ENCODE measurements around the gene C1QTNF2. TPM values are rescaled to one million over a fixed set of nuclear protein-coding genes. Genes with fewer than 3 reads are reported as not detected.

The C1QTNF2 gene
- total RNA-seq, 1 experiment from 2014 or later, result not detected

GRCh38 chr5:160361624-160362228 is 8.7 kb downstream of the C1QTNF2 start:
- DNase-seq, result no peak
- Histone ChIP-seq H3K36me3 (replicated peaks; ENCODE audit: control insufficient read depth, insufficient read depth, low read length) (no peaks in the 10 kb centered on the region), H3K4me3 (ENCODE audit: insufficient read depth, low read depth, low read length) (no peak overlapping the region), H3K27me3 (ENCODE audit: control insufficient read depth, insufficient read depth, low read length) (no peaks in the 10 kb centered on the region)

GRCh38 chr5:160360310-160360709 is 10.1 kb downstream of the C1QTNF2 start:
- Histone ChIP-seq H3K4me3 (ENCODE audit: insufficient read depth, low read depth, low read length) (no peak overlapping the region), H3K36me3 (replicated peaks; ENCODE audit: control insufficient read depth, insufficient read depth, low read length) (no peaks in the 10 kb centered on the region), H3K27me3 (ENCODE audit: control insufficient read depth, insufficient read depth, low read length) (no peaks in the 10 kb centered on the region)
- peak; percentile 70 for DNase-seq

GRCh38 chr5:160359816-160360215 is 10.6 kb downstream of the C1QTNF2 start:
- no peaks in the 10 kb centered on the region for H3K36me3 ChIP-seq (replicated peaks; ENCODE audit: control insufficient read depth, insufficient read depth, low read length)
- DNase-seq, result peak; percentile 55

GRCh38 chr5:160359242-160359641 is 11.2 kb downstream of the C1QTNF2 start:
- DNase-seq, result no peak

More at GRCh38 chr5:160359816-160360215, 10.6 kb downstream of the C1QTNF2 start:
- Histone ChIP-seq H3K27me3 (ENCODE audit: control insufficient read depth, insufficient read depth, low read length) (no peaks in the 10 kb centered on the region), H3K4me3 (ENCODE audit: insufficient read depth, low read depth, low read length) (no peak overlapping the region)

GRCh38 chr5:160357861-160358411 is 12.5 kb downstream of the C1QTNF2 start:
- H3K4me3 ChIP-seq (ENCODE audit: insufficient read depth, low read depth, low read length), result no peak overlapping the region
- no peaks in the 10 kb centered on the region for H3K27me3 ChIP-seq (ENCODE audit: control insufficient read depth, insufficient read depth, low read length)
- DNase-seq, result peak; percentile 21
- H3K36me3 ChIP-seq (replicated peaks; ENCODE audit: control insufficient read depth, insufficient read depth, low read length), result no peaks in the 10 kb centered on the region

More at GRCh38 chr5:160359242-160359641, 11.2 kb downstream of the C1QTNF2 start:
- no peaks in the 10 kb centered on the region for H3K27me3 ChIP-seq (ENCODE audit: control insufficient read depth, insufficient read depth, low read length)
- no peaks in the 10 kb centered on the region for H3K36me3 ChIP-seq (replicated peaks; ENCODE audit: control insufficient read depth, insufficient read depth, low read length)
- H3K4me3 ChIP-seq (ENCODE audit: insufficient read depth, low read depth, low read length), result no peak overlapping the region

GRCh38 chr5:160357394-160357793 is 13.0 kb downstream of the C1QTNF2 start:
- no peaks in the 10 kb centered on the region for H3K36me3 ChIP-seq (replicated peaks; ENCODE audit: control insufficient read depth, insufficient read depth, low read length)
- no peak for DNase-seq
- no peak overlapping the region for H3K4me3 ChIP-seq (ENCODE audit: insufficient read depth, low read depth, low read length)
- no peaks in the 10 kb centered on the region for H3K27me3 ChIP-seq (ENCODE audit: control insufficient read depth, insufficient read depth, low read length)

- Histone ChIP-seq H3K4me3 (ENCODE audit: insufficient read depth, low read depth, low read length) (no peak overlapping the region), H3K27me3 (ENCODE audit: control insufficient read depth, insufficient read depth, low read length) (no peaks in the 10 kb centered on the region), H3K36me3 (replicated peaks; ENCODE audit: control insufficient read depth, insufficient read depth, low read length) (no peaks in the 10 kb centered on the region)
- peak; percentile 57 for DNase-seq
Observed at GRCh38 chr5:160356550-160357347, 13.7 kb downstream of the C1QTNF2 start.

- no peaks in the 10 kb centered on the region for H3K27me3 ChIP-seq (ENCODE audit: control insufficient read depth, insufficient read depth, low read length)
- DNase-seq, result no peak
- H3K36me3 ChIP-seq (replicated peaks; ENCODE audit: control insufficient read depth, insufficient read depth, low read length), result no peaks in the 10 kb centered on the region
- no peak overlapping the region for H3K4me3 ChIP-seq (ENCODE audit: insufficient read depth, low read depth, low read length)
Observed at GRCh38 chr5:160354666-160355065, 15.8 kb downstream of the C1QTNF2 start.

- peak; percentile 86 for DNase-seq
- H3K36me3 ChIP-seq (replicated peaks; ENCODE audit: control insufficient read depth, insufficient read depth, low read length), result no peaks in the 10 kb centered on the region
Observed at GRCh38 chr5:160353379-160353778, 17.0 kb downstream of the C1QTNF2 start.

GRCh38 chr5:160352308-160352707 is 18.1 kb downstream of the C1QTNF2 start:
- no peak overlapping the region for H3K4me3 ChIP-seq (ENCODE audit: insufficient read depth, low read depth, low read length)
- H3K36me3 ChIP-seq (replicated peaks; ENCODE audit: control insufficient read depth, insufficient read depth, low read length), result no peaks in the 10 kb centered on the region
- H3K27me3 ChIP-seq (ENCODE audit: control insufficient read depth, insufficient read depth, low read length), result no peaks in the 10 kb centered on the region
- DNase-seq, result no peak

More at GRCh38 chr5:160353379-160353778, 17.0 kb downstream of the C1QTNF2 start:
- no peaks in the 10 kb centered on the region for H3K27me3 ChIP-seq (ENCODE audit: control insufficient read depth, insufficient read depth, low read length)
- H3K4me3 ChIP-seq (ENCODE audit: insufficient read depth, low read depth, low read length), result no peak overlapping the region

GRCh38 chr5:160349935-160350303 is 20.5 kb downstream of the C1QTNF2 start:
- H3K36me3 ChIP-seq (replicated peaks; ENCODE audit: control insufficient read depth, insufficient read depth, low read length), result no peaks in the 10 kb centered on the region
- DNase-seq, result no peak
- no peak overlapping the region for H3K4me3 ChIP-seq (ENCODE audit: insufficient read depth, low read depth, low read length)
- H3K27me3 ChIP-seq (ENCODE audit: control insufficient read depth, insufficient read depth, low read length), result no peaks in the 10 kb centered on the region

GRCh38 chr5:160349249-160349934 is 21.0 kb downstream of the C1QTNF2 start:
- Histone ChIP-seq H3K27me3 (ENCODE audit: control insufficient read depth, insufficient read depth, low read length) (no peaks in the 10 kb centered on the region), H3K4me3 (ENCODE audit: insufficient read depth, low read depth, low read length) (no peak overlapping the region), H3K36me3 (replicated peaks; ENCODE audit: control insufficient read depth, insufficient read depth, low read length) (no peaks in the 10 kb centered on the region)
- DNase-seq, result no peak

GRCh38 chr5:160348080-160348479 is 22.3 kb downstream of the C1QTNF2 start:
- no peak overlapping the region for H3K4me3 ChIP-seq (ENCODE audit: insufficient read depth, low read depth, low read length)
- DNase-seq, result no peak
- no peaks in the 10 kb centered on the region for H3K27me3 ChIP-seq (ENCODE audit: control insufficient read depth, insufficient read depth, low read length)
- no peaks in the 10 kb centered on the region for H3K36me3 ChIP-seq (replicated peaks; ENCODE audit: control insufficient read depth, insufficient read depth, low read length)

GRCh38 chr5:160347448-160347847 is 23.0 kb downstream of the C1QTNF2 start:
- Histone ChIP-seq H3K4me3 (ENCODE audit: insufficient read depth, low read depth, low read length) (no peak overlapping the region), H3K36me3 (replicated peaks; ENCODE audit: control insufficient read depth, insufficient read depth, low read length) (no peaks in the 10 kb centered on the region), H3K27me3 (ENCODE audit: control insufficient read depth, insufficient read depth, low read length) (no peaks in the 10 kb centered on the region)
- no peak for DNase-seq
